Glutamatergic neuron (in vitro differentiated cells): ENCODE data around the gene STKLD1. TPM values are rescaled to one million over a fixed set of nuclear protein-coding genes. Genes with fewer than 3 reads are reported as not detected.

Source experiments
- DNase-seq: peaks from one replicate; pipeline ENCODE4 v3.0.0; 2022
- H3K27ac Mint-ChIP-seq: one replicate; pipeline ENCODE4 v1.8.0; 2020; ENCODE audit warnings: mild to moderate bottlenecking, mixed read lengths, inconsistent platforms; ENCODE audit not compliant: unreplicated experiment
- H3K27me3 Mint-ChIP-seq: one replicate; pipeline ENCODE4 v1.8.0; 2020; ENCODE audit warnings: mild to moderate bottlenecking, moderate library complexity, mixed read lengths, inconsistent platforms; ENCODE audit not compliant: unreplicated experiment
- H3K36me3 Mint-ChIP-seq: one replicate; pipeline ENCODE4 v1.8.0; 2020; ENCODE audit warnings: mild to moderate bottlenecking, mixed read lengths, inconsistent platforms; ENCODE audit not compliant: unreplicated experiment
- H3K4me1 Mint-ChIP-seq: one replicate; pipeline ENCODE4 v1.8.0; 2020; ENCODE audit warnings: mild to moderate bottlenecking, low read depth, mixed read lengths, inconsistent platforms; ENCODE audit not compliant: unreplicated experiment
- H3K4me3 Mint-ChIP-seq: one replicate; pipeline ENCODE4 v1.8.0; 2020; ENCODE audit warnings: mild to moderate bottlenecking, mixed read lengths, inconsistent platforms; ENCODE audit not compliant: unreplicated experiment
- H3K9me3 Mint-ChIP-seq: one replicate; pipeline ENCODE4 v1.8.0; 2020; ENCODE audit warnings: mild to moderate bottlenecking, moderate library complexity, mixed read lengths, inconsistent platforms; ENCODE audit not compliant: unreplicated experiment
- total RNA-seq: library from RNA; stranded (reverse); fragmentation: NEBNext Ultra II Directional; extraction: Animal tissue kit (Norgen Biotek cat#: 25700); gene quantifications from one replicate; pipeline ENCODE4 v1.2.1, GENCODE V29; 2021; ENCODE audit not compliant: unreplicated experiment
- TF ChIP-seq, protein P1 (sequence below): fragments of 200-600 bp; sonication (generic); IDR thresholded peaks from one replicate; pipeline ENCODE4 v1.5.0; 2021; ENCODE audit not compliant: partially characterized antibody, unreplicated experiment

STKLD1 gene
- total RNA-seq, 1 donor from 2014 or later = 2.6 TPM

DNA sequence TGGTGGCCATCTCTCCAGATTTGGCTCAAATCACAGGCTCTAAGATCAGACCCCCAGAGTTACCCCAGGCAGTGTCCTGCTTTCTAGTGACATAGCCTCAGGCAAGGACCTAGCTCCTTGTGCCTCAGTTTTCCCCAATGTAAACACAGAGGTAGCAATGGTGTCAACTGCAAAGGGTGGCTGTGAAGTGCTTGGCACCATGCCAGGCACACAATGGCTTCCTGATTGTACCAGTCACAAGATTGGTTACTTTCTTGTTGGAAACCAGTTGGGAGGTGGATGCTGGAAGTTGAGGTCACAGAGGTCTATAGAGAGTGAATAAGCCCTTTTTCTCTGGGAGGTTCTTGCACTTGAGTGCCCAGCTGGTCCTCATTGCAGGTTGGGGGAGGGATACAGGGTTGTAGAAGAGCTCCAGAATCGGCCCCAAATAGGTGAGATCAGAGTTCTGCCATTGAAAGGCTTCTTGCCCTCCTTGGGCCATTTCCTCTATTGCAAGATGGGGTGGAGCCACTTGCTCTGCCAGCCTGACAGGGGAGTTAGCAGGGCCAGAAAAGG lies 2.3 kb downstream of the STKLD1 start:
- DNase-seq = no peak
- TF ChIP-seq, protein P1, sequence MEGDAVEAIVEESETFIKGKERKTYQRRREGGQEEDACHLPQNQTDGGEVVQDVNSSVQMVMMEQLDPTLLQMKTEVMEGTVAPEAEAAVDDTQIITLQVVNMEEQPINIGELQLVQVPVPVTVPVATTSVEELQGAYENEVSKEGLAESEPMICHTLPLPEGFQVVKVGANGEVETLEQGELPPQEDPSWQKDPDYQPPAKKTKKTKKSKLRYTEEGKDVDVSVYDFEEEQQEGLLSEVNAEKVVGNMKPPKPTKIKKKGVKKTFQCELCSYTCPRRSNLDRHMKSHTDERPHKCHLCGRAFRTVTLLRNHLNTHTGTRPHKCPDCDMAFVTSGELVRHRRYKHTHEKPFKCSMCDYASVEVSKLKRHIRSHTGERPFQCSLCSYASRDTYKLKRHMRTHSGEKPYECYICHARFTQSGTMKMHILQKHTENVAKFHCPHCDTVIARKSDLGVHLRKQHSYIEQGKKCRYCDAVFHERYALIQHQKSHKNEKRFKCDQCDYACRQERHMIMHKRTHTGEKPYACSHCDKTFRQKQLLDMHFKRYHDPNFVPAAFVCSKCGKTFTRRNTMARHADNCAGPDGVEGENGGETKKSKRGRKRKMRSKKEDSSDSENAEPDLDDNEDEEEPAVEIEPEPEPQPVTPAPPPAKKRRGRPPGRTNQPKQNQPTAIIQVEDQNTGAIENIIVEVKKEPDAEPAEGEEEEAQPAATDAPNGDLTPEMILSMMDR = no peak
- no peak overlapping the region for H3K4me3 Mint-ChIP-seq
- peaks cover 3% of the 10 kb centered on the region for H3K27me3 Mint-ChIP-seq
- no peaks in the 10 kb centered on the region for H3K4me1 Mint-ChIP-seq
- no peaks in the 10 kb centered on the region for H3K36me3 Mint-ChIP-seq
- peaks cover 3% of the 10 kb centered on the region for H3K9me3 Mint-ChIP-seq
- peak overlapping the region; percentile 17 for H3K27ac Mint-ChIP-seq

DNA sequence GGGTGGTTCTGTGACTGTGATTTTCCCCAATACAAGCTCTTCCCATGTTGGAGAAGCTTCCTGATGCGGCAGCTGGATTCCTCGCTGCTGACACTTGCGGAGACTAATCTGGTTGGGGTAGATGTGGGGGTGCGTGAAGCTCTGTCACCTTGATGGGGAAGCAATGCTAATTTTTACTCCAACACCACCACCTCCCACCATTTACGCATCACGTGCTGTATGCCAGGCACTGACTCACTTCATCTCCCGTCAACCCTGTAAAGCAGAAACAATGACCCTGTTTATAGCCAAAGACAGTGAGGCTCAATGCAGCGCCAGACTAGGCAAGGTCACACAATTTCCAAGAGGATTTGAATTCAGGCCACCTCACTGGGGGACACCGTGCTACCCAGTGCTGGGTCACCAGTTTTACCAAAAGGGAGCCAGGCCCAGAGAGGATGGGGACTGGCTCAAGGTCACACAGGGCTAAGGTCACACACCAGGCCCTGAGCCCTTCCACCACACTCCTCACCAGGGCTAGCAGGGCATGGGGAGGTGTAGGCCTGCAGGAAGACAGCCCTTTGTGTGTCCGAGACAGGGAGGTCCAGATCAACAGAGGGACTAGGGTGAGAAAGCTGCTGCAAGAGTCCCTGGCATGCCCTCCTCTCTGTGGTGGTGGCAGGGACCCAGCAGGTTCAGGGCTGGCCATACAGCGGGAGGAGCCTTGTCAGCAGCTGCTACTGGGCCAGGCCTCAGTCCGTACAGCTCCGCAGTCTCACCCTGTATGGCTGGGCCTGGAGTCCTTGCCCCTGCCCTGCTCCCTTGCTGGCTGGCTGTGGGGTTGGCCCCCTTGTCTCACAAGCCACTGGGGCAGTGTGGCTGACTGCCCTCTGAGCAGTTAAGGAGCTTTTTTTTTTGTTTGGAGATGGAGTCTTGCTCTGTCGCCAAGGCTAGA lies 3.3 kb downstream of the STKLD1 start:
- no peak overlapping the region for H3K4me3 Mint-ChIP-seq
- TF ChIP-seq, protein P1 = no peak
- H3K36me3 Mint-ChIP-seq = no peaks in the 10 kb centered on the region
- H3K27me3 Mint-ChIP-seq = peaks cover 3% of the 10 kb centered on the region
- DNase-seq = no peak
- H3K27ac Mint-ChIP-seq = peak overlapping the region; percentile 17
- no peaks in the 10 kb centered on the region for H3K4me1 Mint-ChIP-seq
- H3K9me3 Mint-ChIP-seq = peaks cover 3% of the 10 kb centered on the region

DNA sequence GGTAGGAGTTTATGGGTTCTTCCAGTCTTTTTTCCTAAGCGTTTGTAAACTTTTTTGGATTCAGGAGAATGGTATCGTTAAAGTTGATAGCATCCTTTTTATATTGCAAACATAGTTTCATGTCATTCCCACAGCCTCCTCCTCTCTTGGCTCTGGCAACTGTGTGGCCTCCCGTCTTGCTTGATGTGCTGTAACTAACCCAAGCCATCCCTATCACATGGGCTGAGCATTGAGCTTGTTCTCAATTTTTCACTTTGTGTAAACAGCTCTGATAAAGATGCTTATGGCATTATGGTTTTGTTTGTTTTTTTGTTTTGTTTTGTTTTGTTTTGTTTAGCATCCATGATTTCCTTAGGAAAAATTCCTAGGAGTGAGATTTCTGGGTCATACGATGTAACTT lies 4.6 kb downstream of the STKLD1 start:
- Mint-ChIP-seq H3K36me3 (no peaks in the 10 kb centered on the region), H3K27me3 (peaks cover 3% of the 10 kb centered on the region), H3K4me3 (no peak overlapping the region), H3K9me3 (no peaks in the 10 kb centered on the region), H3K27ac (no peak overlapping the region), H3K4me1 (no peaks in the 10 kb centered on the region)
- no peak for DNase-seq
- TF ChIP-seq, protein P1 = no peak

DNA sequence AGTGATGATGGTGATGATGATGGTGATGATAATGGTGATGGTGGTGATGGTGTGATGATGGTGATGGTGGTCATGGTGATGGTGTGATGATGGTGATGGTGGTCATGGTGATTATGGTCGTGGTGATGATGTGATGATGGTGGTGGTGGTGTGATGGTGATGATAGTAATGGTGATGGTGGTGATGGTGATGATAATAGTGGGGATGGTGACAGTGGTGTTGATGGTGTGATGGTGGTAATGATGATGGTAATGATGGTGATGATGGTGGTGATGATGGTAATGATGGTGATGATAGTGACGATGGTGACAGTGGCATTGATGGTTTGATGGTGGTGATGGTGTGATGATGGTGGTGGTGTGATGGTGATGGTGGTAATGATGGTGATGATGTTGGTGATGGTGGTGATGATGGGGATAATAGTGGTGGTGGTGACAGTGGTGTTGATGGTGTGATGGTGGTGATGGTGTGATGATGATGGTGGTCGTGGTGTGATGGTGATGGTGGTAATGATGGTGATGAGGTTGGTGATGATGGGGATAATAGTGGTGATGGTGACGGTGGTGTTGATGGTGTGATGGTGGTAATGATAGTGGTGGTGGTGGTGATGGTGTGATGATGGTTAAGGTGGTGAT lies 6.5 kb downstream of the STKLD1 start:
- Mint-ChIP-seq H3K9me3 (no peaks in the 10 kb centered on the region), H3K4me1 (no peaks in the 10 kb centered on the region), H3K27ac (no peak overlapping the region), H3K4me3 (no peak overlapping the region), H3K36me3 (no peaks in the 10 kb centered on the region), H3K27me3 (peaks cover 4% of the 10 kb centered on the region)
- TF ChIP-seq, protein P1 = no peak
- no peak for DNase-seq
